Mesenchymal stem cell (in vitro differentiated cells and primary cell): ENCODE data around the gene PAQR4.

Experiments
- DNase-seq: peaks from one replicate; pipeline ENCODE4 v3.0.0-alpha.2; 2013
- H2AFZ ChIP-seq: one replicate; pipeline ENCODE4 v1.6.1; 2013; ENCODE audit warnings: low read depth, mild to moderate bottlenecking, control low read depth, inconsistent platforms, low read length, moderate library complexity
- H2AK5ac ChIP-seq: 2 replicates; pipeline ENCODE4 v1.6.1; 2013; ENCODE audit warnings: low read length, moderate library complexity, mild to moderate bottlenecking, inconsistent platforms; ENCODE audit not compliant: severe bottlenecking
- H2BK120ac ChIP-seq: one replicate; pipeline ENCODE4 v1.6.1; 2013; ENCODE audit warnings: low read depth, mild to moderate bottlenecking, inconsistent platforms, low read length, moderate library complexity
- H2BK12ac ChIP-seq, 2 experiments: one replicate each; pipeline ENCODE4 v1.6.1; 2013; ENCODE audit warnings: inconsistent platforms in 2 of 2, low read length in 2 of 2, mild to moderate bottlenecking in 2 of 2, moderate library complexity in 2 of 2, control low read depth in 1 of 2
- H2BK15ac ChIP-seq: one replicate; pipeline ENCODE4 v1.6.1; 2013; ENCODE audit warnings: mild to moderate bottlenecking, low read depth, inconsistent platforms; ENCODE audit not compliant: poor library complexity, severe bottlenecking
- H2BK5ac ChIP-seq: 2 replicates; pipeline ENCODE4 v1.6.1; 2013; ENCODE audit warnings: low read depth, mild to moderate bottlenecking, low read length, control low read depth, inconsistent platforms; ENCODE audit not compliant: poor library complexity, severe bottlenecking
- H3K14ac ChIP-seq, 2 experiments: one replicate each; pipeline ENCODE4 v1.6.1; 2013; ENCODE audit warnings: inconsistent platforms in 2 of 2, low read length in 2 of 2, control low read depth in 1 of 2, mild to moderate bottlenecking in 1 of 2, moderate library complexity in 1 of 2
- H3K18ac ChIP-seq, 2 experiments: one replicate each; pipeline ENCODE4 v1.6.1; 2013; ENCODE audit warnings: inconsistent platforms in 2 of 2, low read length in 2 of 2, control low read depth in 1 of 2, low read depth in 1 of 2, mild to moderate bottlenecking in 1 of 2
- H3K23ac ChIP-seq, 2 experiments: one replicate each; pipeline ENCODE4 v1.6.1; 2013; ENCODE audit warnings: inconsistent platforms in 2 of 2, low read length in 2 of 2, mild to moderate bottlenecking in 2 of 2, moderate library complexity in 2 of 2, control low read depth in 1 of 2
- H3K27ac ChIP-seq: 2 replicates; pipeline ENCODE4 v1.5.1; 2013; ENCODE audit warnings: mild to moderate bottlenecking, moderate library complexity, low read length, control low read depth, inconsistent platforms; ENCODE audit not compliant: poor library complexity, severe bottlenecking
- H3K27me3 ChIP-seq, 2 experiments: 2 replicates each; pipeline versions ENCODE4 v1.6.1 to v1.7.0; 2013; ENCODE audit warnings: low read length in 2 of 2, mild to moderate bottlenecking in 2 of 2, moderate library complexity in 2 of 2, control low read depth in 1 of 2, inconsistent platforms in 1 of 2; ENCODE audit not compliant: control insufficient read depth in 1 of 2, insufficient read depth in 1 of 2
- H3K36me3 ChIP-seq, 2 experiments: 2 replicates each; pipeline versions ENCODE4 v1.6.1 to v1.7.0; 2013; ENCODE audit warnings: low read length in 2 of 2, control low read depth in 1 of 2, inconsistent platforms in 1 of 2, low read depth in 1 of 2, mild to moderate bottlenecking in 1 of 2; ENCODE audit not compliant: insufficient read depth in 2 of 2, control insufficient read depth in 1 of 2
- H3K4ac ChIP-seq, 2 experiments: one replicate each; pipeline ENCODE4 v1.6.1; 2013; ENCODE audit warnings: inconsistent platforms in 2 of 2, low read length in 2 of 2, mild to moderate bottlenecking in 2 of 2, moderate library complexity in 2 of 2, control low read depth in 1 of 2, low read depth in 1 of 2
- H3K4me1 ChIP-seq: 2 replicates; pipeline ENCODE4 v1.6.1; 2013; ENCODE audit warnings: low read depth, low read length, control low read depth; ENCODE audit not compliant: control insufficient read depth, insufficient read depth
- H3K4me2 ChIP-seq: 2 replicates; pipeline ENCODE4 v1.6.1; 2013; ENCODE audit warnings: low read length, mild to moderate bottlenecking, inconsistent platforms; ENCODE audit not compliant: poor library complexity, severe bottlenecking
- H3K4me3 ChIP-seq, 2 experiments: 2 replicates each; pipeline versions ENCODE4 v1.5.1 to v1.7.0; 2013; ENCODE audit warnings: low read length in 2 of 2, mild to moderate bottlenecking in 2 of 2, control low read depth in 1 of 2, low read depth in 1 of 2; ENCODE audit not compliant: insufficient read depth in 1 of 2
- H3K79me1 ChIP-seq: replicated peaks from 2 replicates; pipeline ENCODE4 v1.6.1; 2013; ENCODE audit warnings: mild to moderate bottlenecking, control low read depth, low read length, inconsistent platforms; ENCODE audit not compliant: poor library complexity, severe bottlenecking
- H3K9ac ChIP-seq: 2 replicates; pipeline ENCODE4 v1.7.0; 2013; ENCODE audit warnings: mild to moderate bottlenecking, low read length, moderate library complexity
- H3K9me3 ChIP-seq: 2 replicates; pipeline ENCODE4 v1.7.0; 2013; ENCODE audit warnings: mild to moderate bottlenecking, low read length; ENCODE audit not compliant: control insufficient read depth
- H4K8ac ChIP-seq: one replicate; pipeline ENCODE4 v1.6.1; 2013; ENCODE audit warnings: inconsistent platforms, mild to moderate bottlenecking, low read length, moderate library complexity
- H4K91ac ChIP-seq: one replicate; pipeline ENCODE4 v1.6.1; 2013; ENCODE audit warnings: mild to moderate bottlenecking, low read length, inconsistent platforms
- WGBS: methylation state at CpG from one replicate; pipeline ENCODE4 v1.1.7; 2013; ENCODE audit warnings: mixed read lengths; 5-methylcytosine and 5-hydroxymethylcytosine counted together

The PAQR4 gene

GRCh38 chr16:2973605-2974318 is 4.6 kb downstream of the PAQR4 start:
- H4K8ac ChIP-seq = no peak overlapping the region
- no peak overlapping the region for H3K9ac ChIP-seq
- no peaks in the 10 kb centered on the region for H3K9me3 ChIP-seq
- H3K4me2 ChIP-seq = no peak overlapping the region
- peaks cover 18% of the 10 kb centered on the region for H3K79me1 ChIP-seq
- no peak overlapping the region for H2AFZ ChIP-seq
- H2BK120ac ChIP-seq = no peak overlapping the region
- no peak overlapping the region for H4K91ac ChIP-seq
- H3K4me1 ChIP-seq = peaks cover 35% of the 10 kb centered on the region
- H3K23ac ChIP-seq = no peak overlapping the region
- H2BK15ac ChIP-seq = no peak overlapping the region
- peaks cover 0 to 1% of the 10 kb centered on the region in 2 experiments for H3K27me3 ChIP-seq
- peaks cover 0 to 52% of the 10 kb centered on the region in 2 experiments for H3K36me3 ChIP-seq
- H3K4ac ChIP-seq = no peak overlapping the region
- WGBS = 95% methylated on average over 14 of the region's 17 CpGs
- no peak for DNase-seq
- H2AK5ac ChIP-seq = no peak overlapping the region
- H3K27ac ChIP-seq = no peak overlapping the region
- no peak overlapping the region for H3K14ac ChIP-seq
- H3K4me3 ChIP-seq = peak overlapping the region in 1 of 2 experiments; percentile 29
- no peak overlapping the region for H3K18ac ChIP-seq
- no peak overlapping the region for H2BK5ac ChIP-seq
- H2BK12ac ChIP-seq = no peak overlapping the region

- H2BK5ac ChIP-seq = no peak overlapping the region
- peaks cover 32% of the 10 kb centered on the region for H3K4me1 ChIP-seq
- no peak overlapping the region for H4K91ac ChIP-seq
- peaks cover 0 to 52% of the 10 kb centered on the region in 2 experiments for H3K36me3 ChIP-seq
- H2AK5ac ChIP-seq = no peak overlapping the region
- no peaks in the 10 kb centered on the region for H3K27me3 ChIP-seq
- H3K14ac ChIP-seq = no peak overlapping the region
- H3K79me1 ChIP-seq = peaks cover 22% of the 10 kb centered on the region
- H3K4me2 ChIP-seq = no peak overlapping the region
- no peak overlapping the region for H3K9ac ChIP-seq
- no peaks in the 10 kb centered on the region for H3K9me3 ChIP-seq
- no peak overlapping the region for H2AFZ ChIP-seq
- DNase-seq = no peak
- H3K4me3 ChIP-seq = no peak overlapping the region
- H3K4ac ChIP-seq = no peak overlapping the region
- WGBS = 96% methylated on average over 14 of the region's 15 CpGs
- no peak overlapping the region for H2BK12ac ChIP-seq
- H2BK120ac ChIP-seq = no peak overlapping the region
- no peak overlapping the region for H3K18ac ChIP-seq
- no peak overlapping the region for H4K8ac ChIP-seq
- H3K27ac ChIP-seq = no peak overlapping the region
- no peak overlapping the region for H3K23ac ChIP-seq
- no peak overlapping the region for H2BK15ac ChIP-seq
Measured at GRCh38 chr16:2974319-2975056, 5.3 kb downstream of the PAQR4 start.

GRCh38 chr16:2975161-2975795 is 6.1 kb downstream of the PAQR4 start:
- Histone ChIP-seq H3K23ac (no peak overlapping the region), H3K4me1 (peaks cover 33% of the 10 kb centered on the region), H3K4me3 (no peak overlapping the region), H4K8ac (no peak overlapping the region), H3K27me3 (no peaks in the 10 kb centered on the region), H2AFZ (no peak overlapping the region), H3K9ac (no peak overlapping the region), H3K4me2 (no peak overlapping the region), H2BK15ac (no peak overlapping the region), H2BK5ac (no peak overlapping the region), H3K9me3 (no peaks in the 10 kb centered on the region), H3K27ac (no peak overlapping the region), H4K91ac (no peak overlapping the region), H3K79me1 (peaks cover 21% of the 10 kb centered on the region), H2BK12ac (no peak overlapping the region), H3K18ac (no peak overlapping the region), H3K14ac (no peak overlapping the region), H3K4ac (no peak overlapping the region), H2AK5ac (no peak overlapping the region), H2BK120ac (no peak overlapping the region), H3K36me3 (peaks cover 0 to 52% of the 10 kb centered on the region in 2 experiments)
- WGBS = 96% methylated on average over 28 of the region's 28 CpGs
- no peak for DNase-seq

GRCh38 chr16:2976201-2976600 is 7.1 kb downstream of the PAQR4 start:
- H3K27me3 ChIP-seq = no peaks in the 10 kb centered on the region
- no peak overlapping the region for H2BK5ac ChIP-seq
- no peak overlapping the region for H3K27ac ChIP-seq
- no peak overlapping the region for H2BK12ac ChIP-seq
- peaks cover 30% of the 10 kb centered on the region for H3K4me1 ChIP-seq
- H4K91ac ChIP-seq = no peak overlapping the region
- H3K4ac ChIP-seq = no peak overlapping the region
- no peak overlapping the region for H3K23ac ChIP-seq
- H3K4me3 ChIP-seq = no peak overlapping the region
- peak overlapping the region; percentile 7 for H4K8ac ChIP-seq
- H2BK120ac ChIP-seq = no peak overlapping the region
- H2AK5ac ChIP-seq = no peak overlapping the region
- DNase-seq = no peak
- no peaks in the 10 kb centered on the region for H3K9me3 ChIP-seq
- 96% methylated on average over 7 of the region's 7 CpGs for WGBS
- H3K79me1 ChIP-seq = peaks cover 20% of the 10 kb centered on the region
- peaks cover 0 to 50% of the 10 kb centered on the region in 2 experiments for H3K36me3 ChIP-seq
- H3K4me2 ChIP-seq = no peak overlapping the region
- no peak overlapping the region for H2BK15ac ChIP-seq
- no peak overlapping the region for H2AFZ ChIP-seq
- no peak overlapping the region for H3K14ac ChIP-seq
- no peak overlapping the region for H3K18ac ChIP-seq
- no peak overlapping the region for H3K9ac ChIP-seq
